ENCODE measurements around the gene MAD2L1BP.

GRCh38 chr6:43635387-43636307 is at the start of gene MAD2L1BP:
- TF ChIP-seq EZH2 (IDR thresholded peaks at IDR 0.05; ENCODE audit: low read depth) (no peak), CTCF (conservative IDR thresholded peaks at IDR 0.05) (no peak)

Data from PC-9 (cell line).